A549 (cell line): ENCODE measurements around the gene RHBDL1. TPM values are rescaled to one million over a fixed set of nuclear protein-coding genes. Genes with fewer than 3 reads are reported as not detected.
A peak's percentile ranks its signal among the peaks of the same experiment; 100 is the strongest.

ENCODE experiments used
- ATOH8 ChIP-seq: fragments of 250-450 bp; sonication (Bioruptor Pico); IDR thresholded peaks from 2 replicates; pipeline ENCODE4 v1.5.0; 2020; ENCODE audit warnings: low read depth, mild to moderate bottlenecking, moderate library complexity
- BCL3 ChIP-seq: fragments of >200 bp; sonication (Bioruptor Twin); formaldehyde crosslinking; IDR thresholded peaks from 3 replicates; pipeline ENCODE4 v1.6.1; 2016
- BHLHE40 ChIP-seq: IDR thresholded peaks from 2 replicates; pipeline ENCODE4 v1.6.1; 2012; ENCODE audit warnings: low read depth, low read length, inconsistent platforms
- CBX8 ChIP-seq: fragments of 200-600 bp; sonication (generic); IDR thresholded peaks from 2 replicates; pipeline ENCODE4 v1.6.1; 2016
- CEBPB ChIP-seq, 2 experiments: fragments of >200 bp in 1 of 2; sonication (Bioruptor Twin) in 1 of 2; formaldehyde crosslinking in 1 of 2; IDR thresholded peaks; 2 replicates each; pipeline ENCODE4 v1.6.1; 2012 to 2016
- CHD2 ChIP-seq: fragments of 150-350 bp; IDR thresholded peaks from 2 replicates; pipeline ENCODE4 v1.6.1; 2014; ENCODE audit warnings: low read length; ENCODE audit not compliant: partially characterized antibody
- CHD4 ChIP-seq: fragments of 200-600 bp; sonication (generic); IDR thresholded peaks from 2 replicates; pipeline ENCODE4 v1.6.1; 2016; ENCODE audit warnings: antibody characterized with exemption, mild to moderate bottlenecking, borderline replicate concordance
- EHF ChIP-seq: fragments of 250-450 bp; sonication (Bioruptor Pico); IDR thresholded peaks from 2 replicates; pipeline ENCODE4 v1.5.0; 2020; ENCODE audit warnings: mild to moderate bottlenecking
- EHMT2 ChIP-seq: fragments of 200-600 bp; sonication (generic); IDR thresholded peaks from 2 replicates; pipeline ENCODE4 v1.6.1; 2016; ENCODE audit warnings: antibody characterized with exemption, low read depth, mild to moderate bottlenecking, moderate library complexity
- FOSB ChIP-seq: fragments of 250-450 bp; sonication (Bioruptor Pico); IDR thresholded peaks from 2 replicates; pipeline ENCODE4 v1.5.0; 2020; ENCODE audit warnings: mild to moderate bottlenecking, moderate library complexity
- FOSL2 ChIP-seq, 2 experiments: fragments of 450-650 bp in 1 of 2; fragments of >200 bp in 1 of 2; sonication (Bioruptor Twin) in 1 of 2; formaldehyde crosslinking; IDR thresholded peaks; 2 replicates each; pipeline versions ENCODE4 v1.5.0 to v1.6.1; 2016 to 2020; ENCODE audit warnings: mild to moderate bottlenecking in 1 of 2, moderate library complexity in 1 of 2
- FOXS1 ChIP-seq: fragments of 250-450 bp; sonication (Bioruptor Pico); IDR thresholded peaks from 2 replicates; pipeline ENCODE4 v1.5.0; 2020; ENCODE audit warnings: mild to moderate bottlenecking, moderate library complexity
- GATA3 ChIP-seq: IDR thresholded peaks from 2 replicates; pipeline ENCODE4 v1.6.1; 2012; ENCODE audit warnings: borderline replicate concordance
- HOXA7 ChIP-seq: fragments of 250-450 bp; sonication (Bioruptor Pico); IDR thresholded peaks from 2 replicates; pipeline ENCODE4 v1.5.0; 2020; ENCODE audit warnings: mild to moderate bottlenecking, moderate library complexity
- JUN ChIP-seq, 2 experiments: fragments of >200 bp; sonication (Bioruptor Twin); formaldehyde crosslinking; IDR thresholded peaks; 2 replicates in 1 of 2; 3 replicates in 1 of 2; pipeline ENCODE4 v1.6.1; 2016 to 2017
- JUNB ChIP-seq: fragments of >200 bp; sonication (Bioruptor Twin); formaldehyde crosslinking; IDR thresholded peaks from 2 replicates; pipeline ENCODE4 v1.6.1; 2016
- KDM5A ChIP-seq: fragments of 200-600 bp; sonication (generic); IDR thresholded peaks from 2 replicates; pipeline ENCODE4 v1.6.1; 2016; ENCODE audit warnings: antibody characterized with exemption, mild to moderate bottlenecking
- MAFK ChIP-seq: fragments of 450-650 bp; IDR thresholded peaks from 2 replicates; pipeline ENCODE4 v1.6.1; 2014; ENCODE audit not compliant: partially characterized antibody
- NFE2L2 ChIP-seq: fragments of 150-350 bp; conservative IDR thresholded peaks from 2 replicates; pipeline ENCODE4 v1.6.1; 2014; ENCODE audit warnings: low read length
- REST ChIP-seq: fragments of 200-600 bp; sonication (generic); IDR thresholded peaks from 2 replicates; pipeline ENCODE4 v1.6.1; 2016; ENCODE audit warnings: antibody characterized with exemption, mild to moderate bottlenecking, moderate library complexity
- RFX5 ChIP-seq: fragments of 450-650 bp; IDR thresholded peaks from 2 replicates; pipeline ENCODE4 v1.7.1; 2014; ENCODE audit warnings: antibody characterized with exemption, mild to moderate bottlenecking, moderate library complexity
- RNF2 ChIP-seq: fragments of 200-600 bp; sonication (generic); IDR thresholded peaks from 2 replicates; pipeline ENCODE4 v1.6.1; 2016; ENCODE audit warnings: low read depth, mild to moderate bottlenecking, antibody characterized with exemption, moderate library complexity, borderline replicate concordance
- SMC3 ChIP-seq: fragments of >200 bp; sonication (Bioruptor Twin); formaldehyde crosslinking; IDR thresholded peaks from 3 replicates; pipeline ENCODE4 v1.6.1; 2018; ENCODE audit warnings: inconsistent platforms
- SREBF2 ChIP-seq: fragments of 450-650 bp; IDR thresholded peaks from 2 replicates; pipeline ENCODE4 v1.6.1; 2014; ENCODE audit warnings: mild to moderate bottlenecking, moderate library complexity
- TFCP2L1 ChIP-seq: fragments of 250-450 bp; sonication (Bioruptor Pico); IDR thresholded peaks from 2 replicates; pipeline ENCODE4 v1.5.0; 2021; ENCODE audit warnings: mild to moderate bottlenecking
- TP53 ChIP-seq: fragments of 250-450 bp; sonication (Bioruptor Pico); IDR thresholded peaks from 2 replicates; pipeline ENCODE4 v1.5.0; 2021; ENCODE audit warnings: mild to moderate bottlenecking, moderate library complexity
- ZFP36 ChIP-seq: fragments of 450-650 bp; IDR thresholded peaks from 2 replicates; pipeline ENCODE4 v1.6.1; 2014; ENCODE audit warnings: borderline replicate concordance; ENCODE audit not compliant: partially characterized antibody
- polyA plus RNA-seq, 4 experiments: library from polyadenylated mRNA; depleted of rRNA in 3 of 4; stranded (reverse); fragments of >200 nt; fragmentation: RNase III in 1 of 4; extraction: RNeasy Plus Mini Kit Qiagen cat#74134 plus additional on column Dnase treatment in 1 of 4; gene quantifications; 2 replicates in 3 of 4; 3 replicates in 1 of 4; pipeline ENCODE4 v1.2.3, GENCODE V29; 2011 to 2017
- TF ChIP-seq, protein P1 (sequence below): fragments of 150-350 bp; IDR thresholded peaks from 2 replicates; pipeline ENCODE4 v1.6.1; 2014; ENCODE audit warnings: low read depth, mild to moderate bottlenecking, low read length
- TF ChIP-seq, protein P2 (sequence below): fragments of >200 bp; sonication (Bioruptor Twin); formaldehyde crosslinking; IDR thresholded peaks from 3 replicates; pipeline ENCODE4 v1.5.1; 2016
- TF ChIP-seq, protein P3 (sequence below): IDR thresholded peaks from 2 replicates; pipeline ENCODE4 v1.6.1; 2012; ENCODE audit warnings: low read depth, borderline replicate concordance
- TF ChIP-seq, protein P4 (sequence below): IDR thresholded peaks from 2 replicates; pipeline ENCODE4 v1.6.1; 2012
- TF ChIP-seq, protein P5 (sequence below): IDR thresholded peaks from 2 replicates; pipeline ENCODE4 v1.6.1; 2012

Gene RHBDL1
- polyA plus RNA-seq, 2 of the 4 experiments (the other 2 are of a cell fraction) = 0.56 to 1.4 TPM

- TF ChIP-seq REST (no peak), MAFK (no peak), BHLHE40 (peak; percentile 41; the same call in 1 of the 2 replicates), TP53 (CRISPR knock-in tag) (0 out of 2 replicates have a peak, but pooled peaks have one; percentile 51), CEBPB (IDR thresholded peaks at IDR 0.05) (no peak), FOSL2 (IDR thresholded peaks at IDR 0.05) (no peak), FOSL2 (CRISPR knock-in tag; IDR thresholded peaks at IDR 0.05) (no peak), KDM5A (no peak), NFE2L2 (no peak), RFX5 (0 out of 2 replicates have a peak, but pooled peaks have one; percentile 48), ZFP36 (no peak), JUNB (no peak), HOXA7 (CRISPR knock-in tag) (no peak), ATOH8 (CRISPR knock-in tag) (no peak), SREBF2 (no peak), EHF (CRISPR knock-in tag) (no peak; the same call in 1 of the 2 replicates), GATA3 (no peak; the same call in 1 of the 2 replicates), CHD2 (no peak), BCL3 (peak; percentile 86; the same call in 2 of the 3 replicates), FOXS1 (CRISPR knock-in tag) (no peak), CHD4 (no peak), TFCP2L1 (CRISPR knock-in tag) (no peak), RNF2 (no peak), SMC3 (no peak), CBX8 (no peak), EHMT2 (no peak), FOSB (CRISPR knock-in tag) (no peak), JUN (IDR thresholded peaks at IDR 0.05) (peak; percentile 62 to 95; a peak in 4 of 5 replicates)
- TF ChIP-seq, protein P1, sequence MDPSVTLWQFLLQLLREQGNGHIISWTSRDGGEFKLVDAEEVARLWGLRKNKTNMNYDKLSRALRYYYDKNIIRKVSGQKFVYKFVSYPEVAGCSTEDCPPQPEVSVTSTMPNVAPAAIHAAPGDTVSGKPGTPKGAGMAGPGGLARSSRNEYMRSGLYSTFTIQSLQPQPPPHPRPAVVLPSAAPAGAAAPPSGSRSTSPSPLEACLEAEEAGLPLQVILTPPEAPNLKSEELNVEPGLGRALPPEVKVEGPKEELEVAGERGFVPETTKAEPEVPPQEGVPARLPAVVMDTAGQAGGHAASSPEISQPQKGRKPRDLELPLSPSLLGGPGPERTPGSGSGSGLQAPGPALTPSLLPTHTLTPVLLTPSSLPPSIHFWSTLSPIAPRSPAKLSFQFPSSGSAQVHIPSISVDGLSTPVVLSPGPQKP = no peak
- TF ChIP-seq, protein P2, sequence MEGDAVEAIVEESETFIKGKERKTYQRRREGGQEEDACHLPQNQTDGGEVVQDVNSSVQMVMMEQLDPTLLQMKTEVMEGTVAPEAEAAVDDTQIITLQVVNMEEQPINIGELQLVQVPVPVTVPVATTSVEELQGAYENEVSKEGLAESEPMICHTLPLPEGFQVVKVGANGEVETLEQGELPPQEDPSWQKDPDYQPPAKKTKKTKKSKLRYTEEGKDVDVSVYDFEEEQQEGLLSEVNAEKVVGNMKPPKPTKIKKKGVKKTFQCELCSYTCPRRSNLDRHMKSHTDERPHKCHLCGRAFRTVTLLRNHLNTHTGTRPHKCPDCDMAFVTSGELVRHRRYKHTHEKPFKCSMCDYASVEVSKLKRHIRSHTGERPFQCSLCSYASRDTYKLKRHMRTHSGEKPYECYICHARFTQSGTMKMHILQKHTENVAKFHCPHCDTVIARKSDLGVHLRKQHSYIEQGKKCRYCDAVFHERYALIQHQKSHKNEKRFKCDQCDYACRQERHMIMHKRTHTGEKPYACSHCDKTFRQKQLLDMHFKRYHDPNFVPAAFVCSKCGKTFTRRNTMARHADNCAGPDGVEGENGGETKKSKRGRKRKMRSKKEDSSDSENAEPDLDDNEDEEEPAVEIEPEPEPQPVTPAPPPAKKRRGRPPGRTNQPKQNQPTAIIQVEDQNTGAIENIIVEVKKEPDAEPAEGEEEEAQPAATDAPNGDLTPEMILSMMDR = no peak
- TF ChIP-seq, protein P3, sequence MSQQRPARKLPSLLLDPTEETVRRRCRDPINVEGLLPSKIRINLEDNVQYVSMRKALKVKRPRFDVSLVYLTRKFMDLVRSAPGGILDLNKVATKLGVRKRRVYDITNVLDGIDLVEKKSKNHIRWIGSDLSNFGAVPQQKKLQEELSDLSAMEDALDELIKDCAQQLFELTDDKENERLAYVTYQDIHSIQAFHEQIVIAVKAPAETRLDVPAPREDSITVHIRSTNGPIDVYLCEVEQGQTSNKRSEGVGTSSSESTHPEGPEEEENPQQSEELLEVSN = peak; percentile 97
- TF ChIP-seq, protein P4, sequence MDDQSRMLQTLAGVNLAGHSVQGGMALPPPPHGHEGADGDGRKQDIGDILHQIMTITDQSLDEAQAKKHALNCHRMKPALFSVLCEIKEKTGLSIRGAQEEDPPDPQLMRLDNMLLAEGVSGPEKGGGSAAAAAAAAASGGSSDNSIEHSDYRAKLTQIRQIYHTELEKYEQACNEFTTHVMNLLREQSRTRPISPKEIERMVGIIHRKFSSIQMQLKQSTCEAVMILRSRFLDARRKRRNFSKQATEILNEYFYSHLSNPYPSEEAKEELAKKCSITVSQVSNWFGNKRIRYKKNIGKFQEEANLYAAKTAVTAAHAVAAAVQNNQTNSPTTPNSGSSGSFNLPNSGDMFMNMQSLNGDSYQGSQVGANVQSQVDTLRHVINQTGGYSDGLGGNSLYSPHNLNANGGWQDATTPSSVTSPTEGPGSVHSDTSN = peak; percentile 46; the same call in 1 of the 2 replicates
- TF ChIP-seq, protein P5, sequence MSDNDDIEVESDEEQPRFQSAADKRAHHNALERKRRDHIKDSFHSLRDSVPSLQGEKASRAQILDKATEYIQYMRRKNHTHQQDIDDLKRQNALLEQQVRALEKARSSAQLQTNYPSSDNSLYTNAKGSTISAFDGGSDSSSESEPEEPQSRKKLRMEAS = peak; percentile 91
Measured at GRCh38 chr16:684071-684794, 8.8 kb downstream of the RHBDL1 start, which contains the start of gene JMJD8 (continued).
